ENCODE measurements around the gene ZNF419. TPM values are rescaled to one million over a fixed set of nuclear protein-coding genes. Genes with fewer than 3 reads are reported as not detected.

ZNF419 gene
- total RNA-seq, 1 experiment from 2014 or later, result 12.8 TPM

DNA sequence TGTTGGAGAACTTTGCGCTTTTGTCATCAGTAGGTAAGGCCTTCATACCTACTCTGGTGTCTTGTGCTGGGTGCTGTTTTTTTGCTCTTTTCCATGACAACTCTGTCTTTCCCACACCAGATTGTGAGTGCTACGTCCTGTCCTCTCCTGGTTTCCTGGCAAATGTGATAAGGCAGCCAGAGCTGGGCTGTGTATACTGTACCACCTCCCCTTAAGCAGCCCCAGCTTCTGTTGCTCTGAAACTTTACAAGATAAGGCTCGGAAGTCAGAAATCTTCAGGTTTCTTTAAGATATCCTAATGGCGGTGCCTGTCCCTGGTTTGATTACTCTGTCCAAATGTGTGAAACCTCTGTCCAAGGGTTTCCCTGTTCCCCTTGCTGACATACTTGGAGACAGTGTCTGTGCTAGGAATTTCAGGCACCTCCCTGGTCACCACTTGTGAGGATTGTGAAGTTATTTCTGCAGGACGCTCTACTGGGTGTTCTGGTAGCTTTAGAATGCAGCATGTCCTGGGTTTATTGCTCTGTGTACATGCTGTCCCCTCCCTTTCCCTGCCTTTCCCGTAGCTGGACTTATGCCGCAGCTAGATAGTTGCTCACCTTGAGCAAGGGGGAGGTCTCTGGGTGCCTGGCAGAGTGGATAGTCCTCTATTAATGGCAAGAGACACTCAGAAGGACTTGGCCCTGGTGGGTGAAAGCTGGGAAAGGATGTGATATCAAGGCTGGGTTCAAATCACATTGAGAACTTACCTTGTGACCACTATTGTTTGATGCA lies 45.4 kb upstream of the ZNF419 start:
- H3K79me2 ChIP-seq (ENCODE audit: insufficient read depth, low read length), result peaks cover 30% of the 10 kb centered on the region
- peaks cover 48 to 65% (median 52%) of the 10 kb centered on the region in 3 experiments for H3K36me3 Mint-ChIP-seq (ENCODE audit: insufficient read depth in 1 of 3, low read depth in 3 of 3)

More for the DNA sequence above, 45.4 kb upstream of the ZNF419 start:
- peak overlapping the region in 1 of 3 experiments; percentile 47; a peak in 2 of 7 replicates for H3K27ac Mint-ChIP-seq
- Histone ChIP-seq H4K8ac (replicated peaks; ENCODE audit: insufficient read length, low read depth, low read length) (no peak overlapping the region), H3K27ac (ENCODE audit: insufficient read length, low read depth, low read length) (no peak overlapping the region), H3K18ac (ENCODE audit: insufficient read length, low read depth, low read length) (no peak overlapping the region), H2AK5ac (ENCODE audit: insufficient read length, low read length) (no peak overlapping the region), H3K23ac (ENCODE audit: insufficient read length, low read depth, low read length) (no peak overlapping the region), H2BK12ac (ENCODE audit: insufficient read length, low read depth, low read length) (no peak overlapping the region), H3K4ac (ENCODE audit: low read depth, low read length) (no peak overlapping the region), H3K9me3 (ENCODE audit: control insufficient read depth, low read depth, low read length) (no peaks in the 10 kb centered on the region), H2BK120ac (ENCODE audit: low read depth, low read length, poor library complexity, severe bottlenecking) (no peak overlapping the region), H3T11ph (ENCODE audit: low read length) (no peak overlapping the region), H4K5ac (ENCODE audit: insufficient read length, low read depth, low read length) (no peak overlapping the region), H2BK20ac (ENCODE audit: low read depth, low read length, poor library complexity, severe bottlenecking) (no peak overlapping the region), H4K20me1 (ENCODE audit: control insufficient read depth, insufficient read depth, insufficient read length) (no peaks in the 10 kb centered on the region), H3K4me2 (ENCODE audit: insufficient read depth, insufficient read length, low read length) (no peak overlapping the region), H3K27me3 (ENCODE audit: insufficient read depth, low read length) (no peaks in the 10 kb centered on the region), H2BK15ac (ENCODE audit: low read depth, low read length) (no peak overlapping the region), H2BK5ac (ENCODE audit: insufficient read length, low read length) (no peak overlapping the region), H3K56ac (ENCODE audit: insufficient read length, low read depth, low read length) (no peak overlapping the region), H3K23me2 (ENCODE audit: insufficient read length, low read depth, low read length, poor library complexity, severe bottlenecking) (no peaks in the 10 kb centered on the region), H3K14ac (ENCODE audit: insufficient read depth, low read length) (no peak overlapping the region), H2AFZ (ENCODE audit: low read length) (no peak overlapping the region), H3K79me1 (ENCODE audit: insufficient read depth, low read depth, low read length, poor library complexity, severe bottlenecking) (peaks cover 5% of the 10 kb centered on the region), H3K9ac (ENCODE audit: extremely low read depth, insufficient read length, low read length) (no peak overlapping the region), H3K4me1 (ENCODE audit: insufficient read depth, low read length) (no peaks in the 10 kb centered on the region), H4K91ac (ENCODE audit: insufficient read length, low read depth, low read length) (no peak overlapping the region)
- WGBS (ENCODE audit: extremely low coverage, insufficient read length, low lambda C conversion rate), result no CpG with 5 or more reads among the region's 7 CpGs
- no peak overlapping the region for H3K4me3 Mint-ChIP-seq
- H3K27me3 Mint-ChIP-seq (ENCODE audit: low read depth), result no peaks in the 10 kb centered on the region
- no peak for DNase-seq
- peaks cover 0 to 5% of the 10 kb centered on the region in 2 experiments; a peak in 2 of 4 replicates for H3K4me1 Mint-ChIP-seq
- peaks cover 0 to 25% of the 10 kb centered on the region in 2 experiments; a peak in 3 of 5 replicates for H3K9me3 Mint-ChIP-seq
- TF ChIP-seq, protein P1, sequence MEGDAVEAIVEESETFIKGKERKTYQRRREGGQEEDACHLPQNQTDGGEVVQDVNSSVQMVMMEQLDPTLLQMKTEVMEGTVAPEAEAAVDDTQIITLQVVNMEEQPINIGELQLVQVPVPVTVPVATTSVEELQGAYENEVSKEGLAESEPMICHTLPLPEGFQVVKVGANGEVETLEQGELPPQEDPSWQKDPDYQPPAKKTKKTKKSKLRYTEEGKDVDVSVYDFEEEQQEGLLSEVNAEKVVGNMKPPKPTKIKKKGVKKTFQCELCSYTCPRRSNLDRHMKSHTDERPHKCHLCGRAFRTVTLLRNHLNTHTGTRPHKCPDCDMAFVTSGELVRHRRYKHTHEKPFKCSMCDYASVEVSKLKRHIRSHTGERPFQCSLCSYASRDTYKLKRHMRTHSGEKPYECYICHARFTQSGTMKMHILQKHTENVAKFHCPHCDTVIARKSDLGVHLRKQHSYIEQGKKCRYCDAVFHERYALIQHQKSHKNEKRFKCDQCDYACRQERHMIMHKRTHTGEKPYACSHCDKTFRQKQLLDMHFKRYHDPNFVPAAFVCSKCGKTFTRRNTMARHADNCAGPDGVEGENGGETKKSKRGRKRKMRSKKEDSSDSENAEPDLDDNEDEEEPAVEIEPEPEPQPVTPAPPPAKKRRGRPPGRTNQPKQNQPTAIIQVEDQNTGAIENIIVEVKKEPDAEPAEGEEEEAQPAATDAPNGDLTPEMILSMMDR (conservative IDR thresholded peaks at IDR 0.05), result no peak

Data from H9 (cell line).